Subcutaneous adipose tissue (tissue), 4 donors: ENCODE data around the gene ZC2HC1C. TPM values are rescaled to one million over a fixed set of nuclear protein-coding genes. Genes with fewer than 3 reads are reported as not detected.

Experiments used
- total RNA-seq, 4 donors: library from RNA; depleted of rRNA; stranded (reverse); fragments of >200 nt; gene quantifications; one replicate each; pipeline ENCODE4 v1.1.0, GENCODE V29; 2016
- TF ChIP-seq, protein P1 (sequence below): fragments of 450-650 bp; IDR thresholded peaks from one replicate; pipeline ENCODE4 v1.5.1; 2016; ENCODE audit warnings: low read depth, mild to moderate bottlenecking, control low read depth, antibody characterized with exemption, moderate library complexity

ZC2HC1C gene, protein sequence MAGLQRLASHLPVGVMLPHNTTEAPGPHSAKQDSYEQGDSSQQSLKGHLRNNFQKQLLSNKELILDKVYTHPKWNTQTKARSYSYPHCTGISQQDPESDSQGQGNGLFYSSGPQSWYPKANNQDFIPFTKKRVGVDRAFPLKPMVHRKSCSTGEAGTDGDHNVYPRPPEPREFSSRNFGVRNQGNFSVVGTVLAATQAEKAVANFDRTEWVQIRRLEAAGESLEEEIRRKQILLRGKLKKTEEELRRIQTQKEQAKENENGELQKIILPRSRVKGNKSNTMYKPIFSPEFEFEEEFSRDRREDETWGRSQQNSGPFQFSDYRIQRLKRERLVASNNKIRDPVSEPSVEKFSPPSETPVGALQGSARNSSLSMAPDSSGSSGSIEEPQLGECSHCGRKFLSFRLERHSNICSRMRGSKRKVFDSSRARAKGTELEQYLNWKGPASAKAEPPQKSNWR
- 1 to 10 TPM in 2 of 4 donors, under 1 TPM in 2; 0.51 to 4.2 (median 1.6) TPM for total RNA-seq

DNA sequence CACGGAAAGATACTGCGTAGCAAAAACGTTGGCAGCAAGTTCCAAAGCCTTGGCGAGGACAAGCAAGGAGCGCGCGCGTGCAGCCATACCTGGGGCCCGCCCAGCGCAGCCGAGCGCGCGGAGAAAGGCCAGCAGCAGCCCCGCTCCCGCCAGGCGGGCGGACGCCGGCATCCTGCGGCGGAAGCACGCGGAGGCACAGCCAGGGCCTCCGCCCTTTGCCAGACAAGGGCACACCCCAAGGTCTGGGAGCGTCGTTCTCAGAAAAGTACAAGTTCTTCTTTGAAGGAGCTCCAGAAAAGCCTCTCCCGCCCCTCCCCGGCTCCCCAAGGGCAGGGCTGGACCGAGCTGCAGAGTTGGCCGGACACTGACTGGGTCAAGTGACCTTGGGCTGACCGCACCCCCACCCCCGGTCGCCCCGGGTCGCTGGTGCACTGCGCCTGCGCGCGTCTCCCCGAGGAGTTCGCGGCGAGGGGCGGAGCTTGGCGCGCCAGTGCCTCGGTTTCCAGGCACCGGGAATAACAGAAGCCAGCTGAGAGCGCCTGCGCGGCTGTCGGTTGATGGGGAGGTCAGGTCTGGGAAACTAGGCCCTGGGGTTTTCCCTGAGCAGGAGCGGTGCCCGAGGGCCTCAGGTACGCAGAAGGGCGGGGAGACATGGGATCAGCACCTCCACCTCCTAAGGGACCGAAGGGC is at the start of gene ZC2HC1C:
Gene ZC2HC1C, plus strand, starts transcription at position 521 of the 690 bp plus-strand sequence. CDS start 933 bp downstream, outside the sequence.
- TF ChIP-seq, protein P1, sequence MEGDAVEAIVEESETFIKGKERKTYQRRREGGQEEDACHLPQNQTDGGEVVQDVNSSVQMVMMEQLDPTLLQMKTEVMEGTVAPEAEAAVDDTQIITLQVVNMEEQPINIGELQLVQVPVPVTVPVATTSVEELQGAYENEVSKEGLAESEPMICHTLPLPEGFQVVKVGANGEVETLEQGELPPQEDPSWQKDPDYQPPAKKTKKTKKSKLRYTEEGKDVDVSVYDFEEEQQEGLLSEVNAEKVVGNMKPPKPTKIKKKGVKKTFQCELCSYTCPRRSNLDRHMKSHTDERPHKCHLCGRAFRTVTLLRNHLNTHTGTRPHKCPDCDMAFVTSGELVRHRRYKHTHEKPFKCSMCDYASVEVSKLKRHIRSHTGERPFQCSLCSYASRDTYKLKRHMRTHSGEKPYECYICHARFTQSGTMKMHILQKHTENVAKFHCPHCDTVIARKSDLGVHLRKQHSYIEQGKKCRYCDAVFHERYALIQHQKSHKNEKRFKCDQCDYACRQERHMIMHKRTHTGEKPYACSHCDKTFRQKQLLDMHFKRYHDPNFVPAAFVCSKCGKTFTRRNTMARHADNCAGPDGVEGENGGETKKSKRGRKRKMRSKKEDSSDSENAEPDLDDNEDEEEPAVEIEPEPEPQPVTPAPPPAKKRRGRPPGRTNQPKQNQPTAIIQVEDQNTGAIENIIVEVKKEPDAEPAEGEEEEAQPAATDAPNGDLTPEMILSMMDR, result no peak

DNA sequence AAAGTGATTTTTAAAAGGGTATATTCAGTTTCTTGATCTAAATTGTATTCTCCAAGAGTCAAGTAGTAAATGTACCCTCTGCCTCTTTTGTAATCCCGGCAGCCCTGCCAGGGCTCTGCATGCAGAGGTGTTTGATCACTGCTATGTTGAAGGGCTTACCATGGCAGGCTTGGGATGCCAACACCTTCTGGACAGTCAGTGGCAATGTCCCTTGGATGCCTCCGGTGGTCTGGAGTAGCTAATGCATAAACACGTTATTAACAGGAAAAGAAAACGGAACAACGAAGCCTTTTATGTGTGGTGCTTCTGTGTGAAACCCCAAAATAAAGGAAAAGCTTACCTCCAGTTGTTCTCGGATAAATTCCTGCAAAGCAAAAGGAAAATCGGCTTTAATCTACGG is 46.8 kb upstream of the ZC2HC1C start:
- TF ChIP-seq, protein P1, result no peak

DNA sequence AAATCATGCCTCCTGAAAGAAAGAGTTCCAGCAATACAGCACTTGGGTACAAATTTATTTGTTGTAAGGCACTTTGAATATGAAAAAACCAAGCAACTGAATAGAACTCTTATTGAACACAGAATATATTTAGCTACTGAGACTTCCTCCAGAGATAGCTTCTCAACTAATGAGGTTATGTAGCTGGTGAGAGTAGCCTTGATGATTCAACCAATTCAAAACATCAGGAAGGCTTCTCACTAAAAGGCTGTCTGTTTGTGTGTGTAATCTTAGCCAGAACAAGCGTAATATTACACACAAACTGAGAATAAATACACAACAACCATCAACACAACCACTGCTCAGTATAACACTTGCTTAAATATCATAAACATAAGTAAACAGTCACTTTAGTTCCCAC is 46.3 kb upstream of the ZC2HC1C start:
- TF ChIP-seq, protein P1, result no peak

DNA sequence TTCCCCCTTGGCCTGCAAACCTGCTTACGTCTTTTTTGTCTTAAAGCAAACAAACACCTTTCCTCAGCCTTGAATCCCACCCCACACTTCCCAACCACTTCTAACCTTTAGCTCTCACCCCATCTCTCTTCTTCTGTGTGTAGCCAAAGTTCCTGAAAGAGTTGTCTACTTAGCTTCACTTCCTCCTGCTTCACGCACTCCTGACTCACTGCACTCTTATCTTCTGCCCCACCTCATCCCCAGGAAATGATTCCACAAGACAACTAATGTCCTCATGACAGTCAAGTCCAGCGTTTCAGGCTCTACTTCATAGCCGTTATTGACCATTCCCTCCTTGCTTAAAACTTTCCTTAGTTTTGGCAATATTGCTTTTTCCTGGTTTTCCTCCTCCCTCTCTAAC is 44.4 kb upstream of the ZC2HC1C start:
- TF ChIP-seq, protein P1, result no peak

DNA sequence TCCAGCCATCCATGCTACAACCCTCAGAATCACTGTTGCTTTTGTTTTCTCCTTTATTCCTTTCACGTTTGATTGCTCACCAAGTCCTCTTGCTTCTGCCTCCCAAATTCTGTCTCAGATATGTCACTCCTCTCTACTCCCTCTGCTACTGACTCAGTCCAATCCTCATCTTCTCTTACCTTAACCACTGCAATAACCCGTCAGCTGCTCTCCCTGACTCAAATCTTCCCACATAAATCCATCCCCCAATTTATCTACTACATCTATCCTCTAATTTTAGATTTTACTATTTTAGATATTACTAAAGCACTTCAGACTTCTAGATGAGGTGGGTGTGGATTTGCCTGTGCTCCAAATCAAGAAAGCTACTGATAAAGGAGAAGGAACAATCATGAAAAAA is 43.6 kb upstream of the ZC2HC1C start:
- TF ChIP-seq, protein P1, result no peak

DNA sequence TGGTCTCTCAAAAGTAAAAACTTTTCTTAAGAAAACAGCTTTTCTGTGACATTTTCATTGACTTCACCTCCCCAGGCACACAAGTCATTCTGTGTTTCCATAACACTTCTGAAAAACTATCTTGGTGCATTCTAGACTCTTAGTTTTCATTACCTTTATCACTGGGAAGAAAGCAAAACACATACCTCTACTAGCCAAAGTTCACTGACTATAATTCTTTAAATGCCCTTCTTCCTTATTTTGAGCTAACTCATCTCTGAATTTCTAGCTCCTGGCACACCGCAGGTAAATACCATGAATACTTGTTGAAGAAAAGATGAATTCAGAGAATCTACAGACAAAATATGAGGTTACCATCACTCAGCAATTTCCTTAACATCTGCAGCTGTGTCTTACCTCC is 39.3 kb upstream of the ZC2HC1C start:
- TF ChIP-seq, protein P1, result no peak

DNA sequence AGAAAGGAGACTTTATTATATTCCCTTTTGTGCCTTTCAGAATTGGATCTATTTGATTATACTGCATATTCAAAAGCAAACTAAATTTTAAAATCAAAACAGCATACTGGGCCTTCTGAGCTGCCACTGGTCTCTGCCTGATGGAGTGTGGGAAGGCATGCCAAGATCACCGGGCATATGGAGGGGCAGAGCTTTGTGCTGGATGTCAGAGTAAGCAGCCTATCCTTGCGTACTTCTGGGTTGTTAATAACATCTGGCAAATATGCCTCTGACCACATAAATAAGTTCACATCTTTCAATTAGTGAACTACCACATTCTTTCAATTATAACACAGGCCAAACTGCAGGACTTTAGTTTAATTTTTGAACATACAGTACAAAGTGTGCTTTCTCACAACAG is 36.5 kb upstream of the ZC2HC1C start:
- TF ChIP-seq, protein P1, result no peak
